Left ventricle myocardium inferior (tissue), 1 donor: ENCODE measurements around the gene ITGAD. TPM values are rescaled to one million over a fixed set of nuclear protein-coding genes. Genes with fewer than 3 reads are reported as not detected.
"Not testable (repeated sequence)": the region's sequence is repeated elsewhere in the genome, so short reads cannot be mapped to it uniquely, and the experiment has no call there.

ENCODE experiments used
- DNase-seq: peaks from one replicate; pipeline ENCODE4 v3.0.0-alpha.2; 2020
- H3K27ac ChIP-seq: fragments of 200-600 bp; replicated peaks from 2 replicates; pipeline ENCODE4 v1.8.0; 2021
- H3K27me3 ChIP-seq: fragments of 200-600 bp; 2 replicates; pipeline ENCODE4 v1.8.0; 2021; ENCODE audit warnings: low read depth
- H3K36me3 ChIP-seq: fragments of 200-600 bp; 2 replicates; pipeline ENCODE4 v1.8.0; 2021
- H3K4me1 ChIP-seq: fragments of 200-600 bp; 2 replicates; pipeline ENCODE4 v1.8.0; 2021
- H3K4me3 ChIP-seq: fragments of 200-600 bp; 2 replicates; pipeline ENCODE4 v1.8.0; 2021; ENCODE audit warnings: mild to moderate bottlenecking, moderate library complexity
- H3K9me3 ChIP-seq: fragments of 200-600 bp; replicated peaks from 2 replicates; pipeline ENCODE4 v1.8.0; 2021
- CTCF ChIP-seq: fragments of 200-600 bp; IDR thresholded peaks from 2 replicates; pipeline ENCODE4 v1.8.0; 2021; ENCODE audit warnings: antibody characterized with exemption, mild to moderate bottlenecking, borderline replicate concordance
- intact Hi-C: fragments of 100-400 bp; cut with micrococcal nuclease; formaldehyde crosslinking; loops from one replicate; pipeline ENCODE4 v1.11.0; 2022
- total RNA-seq: library from RNA; stranded (reverse); fragmentation: NEBNext Ultra II Directional; extraction: Animal tissue kit (Norgen Biotek cat#: 25700); gene quantifications from one replicate; pipeline ENCODE4 v1.2.1, GENCODE V29; 2021
- donor health status: DM: no; HTN: yes; CAD: no; lungs with severe emphysema.

ITGAD gene
- total RNA-seq, 1 donor from 2014 or later, result not detected

DNA sequence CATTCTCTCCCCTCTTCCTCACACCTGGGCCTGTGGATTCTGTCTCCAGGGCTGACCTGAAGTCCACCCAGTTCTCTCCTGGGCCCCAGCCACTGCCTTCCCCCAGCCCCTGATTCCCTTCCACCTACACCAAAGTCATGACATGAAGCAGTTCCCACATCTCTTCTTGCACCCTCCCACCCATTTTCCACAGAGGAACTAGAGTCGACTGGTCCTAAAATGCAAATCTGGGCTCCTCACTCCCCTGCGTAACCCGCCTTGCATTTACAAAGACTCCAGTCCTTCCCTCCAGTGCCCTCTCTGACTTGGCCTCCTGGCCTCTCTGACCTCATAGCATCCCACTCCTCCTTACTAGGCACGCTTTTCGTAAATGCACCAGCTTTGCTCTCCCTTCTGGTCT, 20.2 kb downstream of the ITGAD start:
- H3K4me3 ChIP-seq, result no peak overlapping the region
- TF ChIP-seq CTCF, result no peak
- DNase-seq, result no peak
- peaks cover 4% of the 10 kb centered on the region for H3K9me3 ChIP-seq
- H3K36me3 ChIP-seq, result no peaks in the 10 kb centered on the region
- peaks cover 30% of the 10 kb centered on the region for H3K27me3 ChIP-seq
- no peaks in the 10 kb centered on the region for H3K4me1 ChIP-seq
- no peak overlapping the region for H3K27ac ChIP-seq
- intact Hi-C loops, result no loop called here

- Histone ChIP-seq H3K4me1 (no peaks in the 10 kb centered on the region), H3K36me3 (no peaks in the 10 kb centered on the region), H3K4me3 (no peak overlapping the region), H3K27ac (no peak overlapping the region), H3K9me3 (peaks cover 4% of the 10 kb centered on the region), H3K27me3 (peaks cover 25% of the 10 kb centered on the region)
- intact Hi-C loops, result no loop called here
- no peak for TF ChIP-seq CTCF
- no peak for DNase-seq
Measured at GRCh38 chr16:31413943-31414342, 20.8 kb downstream of the ITGAD start.

DNA sequence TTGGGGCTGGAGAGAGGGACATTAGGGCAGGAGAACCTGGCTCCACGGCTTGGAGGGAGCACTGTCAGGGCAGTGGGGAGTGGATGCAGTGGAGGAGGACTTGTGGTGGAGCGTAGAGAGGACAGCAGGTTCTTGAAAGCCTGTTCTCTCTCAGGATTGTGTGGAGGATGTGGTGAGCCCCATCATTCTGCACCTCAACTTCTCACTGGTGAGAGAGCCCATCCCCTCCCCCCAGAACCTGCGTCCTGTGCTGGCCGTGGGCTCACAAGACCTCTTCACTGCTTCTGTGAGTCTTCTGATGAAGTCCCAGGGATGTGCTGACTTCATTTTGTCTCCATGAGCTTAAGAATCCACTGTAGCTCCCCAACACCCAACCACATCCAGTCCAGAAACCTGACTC, 21.6 kb downstream of the ITGAD start:
- Histone ChIP-seq H3K4me1 (no peaks in the 10 kb centered on the region), H3K27me3 (peaks cover 20% of the 10 kb centered on the region), H3K4me3 (no peak overlapping the region), H3K9me3 (peaks cover 4% of the 10 kb centered on the region), H3K36me3 (no peaks in the 10 kb centered on the region), H3K27ac (no peak overlapping the region)
- intact Hi-C loops, result no loop called here
- no peak for TF ChIP-seq CTCF
- DNase-seq, result no peak

DNA sequence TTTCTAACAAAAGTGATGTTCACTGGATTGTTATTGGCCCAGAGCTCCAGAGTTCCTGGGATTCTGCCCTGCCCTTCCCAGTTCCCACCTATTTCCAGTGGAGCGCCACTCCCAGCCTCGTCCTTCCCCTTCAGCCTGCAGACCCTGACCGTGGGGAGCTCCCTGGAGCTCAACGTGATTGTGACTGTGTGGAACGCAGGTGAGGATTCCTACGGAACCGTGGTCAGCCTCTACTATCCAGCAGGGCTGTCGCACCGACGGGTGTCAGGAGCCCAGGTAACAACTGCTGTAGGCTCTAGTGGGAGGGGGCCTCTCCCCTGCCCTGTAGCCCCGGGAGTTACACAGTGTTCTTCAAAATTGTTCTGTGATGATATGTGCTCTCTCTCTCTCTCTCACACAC, 23.2 kb downstream of the ITGAD start:
- H3K36me3 ChIP-seq, result no peaks in the 10 kb centered on the region
- no peak for TF ChIP-seq CTCF
- peaks cover 4% of the 10 kb centered on the region for H3K9me3 ChIP-seq
- intact Hi-C loops, result no loop called here
- no peak for DNase-seq
- H3K27ac ChIP-seq, result no peak overlapping the region
- no peak overlapping the region for H3K4me3 ChIP-seq
- H3K27me3 ChIP-seq, result peaks cover 15% of the 10 kb centered on the region
- no peaks in the 10 kb centered on the region for H3K4me1 ChIP-seq

DNA sequence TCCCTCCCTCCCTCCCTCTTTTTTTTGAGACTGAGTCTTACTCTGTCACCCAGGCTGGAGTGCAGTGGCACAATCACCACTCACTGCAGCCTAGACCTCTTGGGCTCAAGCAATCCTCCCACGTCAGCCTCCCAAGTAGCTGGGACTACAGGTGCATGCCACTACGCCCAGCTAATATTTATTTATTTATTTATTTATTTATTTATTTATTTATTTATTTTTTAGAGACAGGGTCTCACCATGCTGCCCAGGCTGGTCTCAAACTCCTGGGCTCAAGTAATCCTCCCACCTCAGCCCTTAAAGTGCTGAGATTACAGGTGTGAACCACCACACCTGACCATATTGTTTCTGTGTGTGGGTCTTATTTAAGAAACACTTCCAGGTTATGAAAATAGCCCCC, 23.9 kb downstream of the ITGAD start:
- H3K4me1 ChIP-seq, H3K27ac ChIP-seq, H3K9me3 ChIP-seq, H3K36me3 ChIP-seq, H3K4me3 ChIP-seq, intact Hi-C loops, DNase-seq: not testable (repeated sequence)
- peaks cover 15% of the 10 kb centered on the region for H3K27me3 ChIP-seq

DNA sequence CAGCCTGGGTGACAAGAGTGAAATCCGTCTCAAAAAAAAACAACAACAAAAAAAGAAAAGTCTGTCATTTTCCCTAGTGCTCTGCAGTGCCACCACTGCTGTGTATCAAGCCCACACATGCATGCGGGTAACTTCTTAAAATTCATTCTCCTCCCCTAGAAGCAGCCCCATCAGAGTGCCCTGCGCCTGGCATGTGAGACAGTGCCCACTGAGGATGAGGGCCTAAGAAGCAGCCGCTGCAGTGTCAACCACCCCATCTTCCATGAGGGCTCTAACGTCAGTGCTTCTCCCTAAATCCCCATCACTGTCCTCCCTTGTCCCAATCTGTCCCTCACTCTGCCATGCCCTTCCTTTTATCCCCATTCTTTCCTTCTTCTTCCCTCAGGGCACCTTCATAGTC, 24.8 kb downstream of the ITGAD start:
- no peaks in the 10 kb centered on the region for H3K36me3 ChIP-seq
- H3K4me3 ChIP-seq, result no peak overlapping the region
- no peak for DNase-seq
- intact Hi-C loops, result no loop called here
- peaks cover 4% of the 10 kb centered on the region for H3K9me3 ChIP-seq
- no peak for TF ChIP-seq CTCF
- H3K27ac ChIP-seq, result no peak overlapping the region
- peaks cover 7% of the 10 kb centered on the region for H3K4me1 ChIP-seq
- H3K27me3 ChIP-seq, result peaks cover 15% of the 10 kb centered on the region
